Loucy (cell line): Measurements from ENCODE around the gene SORT1.

ENCODE experiments used
- EZH2phosphoT487 ChIP-seq: fragments of 200-600 bp; IDR thresholded peaks from 2 replicates; pipeline ENCODE4 v1.6.1; 2018; ENCODE audit warnings: antibody characterized with exemption, mild to moderate bottlenecking, moderate library complexity, borderline replicate concordance
- TF ChIP-seq, protein P1 (sequence below): fragments of 200-600 bp; sonication (generic); conservative IDR thresholded peaks from 2 replicates; pipeline ENCODE4 v1.5.1; 2014; ENCODE audit warnings: mild to moderate bottlenecking, antibody characterized with exemption, low read length

DNA sequence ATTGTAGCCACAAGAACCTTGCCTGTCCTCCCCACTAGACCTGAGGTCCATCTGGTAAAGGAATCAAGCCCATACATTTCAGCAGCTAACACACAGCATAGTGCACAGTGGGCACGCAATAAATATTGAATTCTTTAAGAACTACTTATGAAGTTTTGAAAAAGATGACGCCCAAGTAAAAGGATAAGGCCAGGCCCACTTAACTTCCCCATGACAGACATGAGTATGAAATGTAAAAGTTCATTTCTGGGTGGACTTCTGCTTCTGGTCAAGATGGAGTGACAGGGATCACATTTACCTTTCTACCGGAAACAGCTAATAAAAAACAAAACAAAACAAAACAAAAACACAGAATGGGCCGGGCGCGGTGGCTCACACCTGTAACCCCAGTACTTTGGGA is 25.4 kb downstream of the SORT1 start:
- TF ChIP-seq, protein P1, sequence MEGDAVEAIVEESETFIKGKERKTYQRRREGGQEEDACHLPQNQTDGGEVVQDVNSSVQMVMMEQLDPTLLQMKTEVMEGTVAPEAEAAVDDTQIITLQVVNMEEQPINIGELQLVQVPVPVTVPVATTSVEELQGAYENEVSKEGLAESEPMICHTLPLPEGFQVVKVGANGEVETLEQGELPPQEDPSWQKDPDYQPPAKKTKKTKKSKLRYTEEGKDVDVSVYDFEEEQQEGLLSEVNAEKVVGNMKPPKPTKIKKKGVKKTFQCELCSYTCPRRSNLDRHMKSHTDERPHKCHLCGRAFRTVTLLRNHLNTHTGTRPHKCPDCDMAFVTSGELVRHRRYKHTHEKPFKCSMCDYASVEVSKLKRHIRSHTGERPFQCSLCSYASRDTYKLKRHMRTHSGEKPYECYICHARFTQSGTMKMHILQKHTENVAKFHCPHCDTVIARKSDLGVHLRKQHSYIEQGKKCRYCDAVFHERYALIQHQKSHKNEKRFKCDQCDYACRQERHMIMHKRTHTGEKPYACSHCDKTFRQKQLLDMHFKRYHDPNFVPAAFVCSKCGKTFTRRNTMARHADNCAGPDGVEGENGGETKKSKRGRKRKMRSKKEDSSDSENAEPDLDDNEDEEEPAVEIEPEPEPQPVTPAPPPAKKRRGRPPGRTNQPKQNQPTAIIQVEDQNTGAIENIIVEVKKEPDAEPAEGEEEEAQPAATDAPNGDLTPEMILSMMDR: no peak
- no peak for TF ChIP-seq EZH2phosphoT487
